Keratinocyte (primary cell): ENCODE results near the gene HOXB7. TPM values are rescaled to one million over a fixed set of nuclear protein-coding genes. Genes with fewer than 3 reads are reported as not detected.
A peak's percentile ranks its signal among the peaks of the same experiment; 100 is the strongest.

Experiments
- DNase-seq: peaks from one replicate; pipeline ENCODE4 v3.0.0-alpha.2; 2011; ENCODE audit warnings: low read depth, missing footprints, low spot score
- FAIRE-seq: peaks from 2 replicates; lab custom pipeline; 2011; peaks lifted over from hg19 to GRCh38; lab: Jason Lieb, UNC
- H2AFZ ChIP-seq: 2 replicates; pipeline ENCODE4 v1.6.0; 2012; ENCODE audit warnings: low read length, control low read depth, inconsistent platforms; ENCODE audit not compliant: control insufficient read depth
- H3K27ac ChIP-seq: 2 replicates; pipeline ENCODE4 v1.5.1; 2011; ENCODE audit warnings: low read length; ENCODE audit not compliant: control insufficient read depth, insufficient read depth
- H3K27me3 ChIP-seq: 3 replicates; pipeline ENCODE4 v1.6.0; 2011; ENCODE audit warnings: low read length; ENCODE audit not compliant: control insufficient read depth, insufficient read depth; ENCODE audit errors: extremely low read depth
- H3K36me3 ChIP-seq, 2 experiments: 2 replicates in 1 of 2; 3 replicates in 1 of 2; pipeline ENCODE4 v1.5.1; 2011; ENCODE audit warnings: low read length in 2 of 2, mild to moderate bottlenecking in 1 of 2; ENCODE audit not compliant: control insufficient read depth in 2 of 2, insufficient read depth in 2 of 2; ENCODE audit errors: extremely low read depth in 1 of 2
- H3K4me1 ChIP-seq: 3 replicates; pipeline ENCODE4 v1.5.1; 2011; ENCODE audit warnings: low read length; ENCODE audit not compliant: control insufficient read depth, insufficient read depth; ENCODE audit errors: extremely low read depth
- H3K4me2 ChIP-seq: 3 replicates; pipeline ENCODE4 v1.6.0; 2011; ENCODE audit warnings: low read depth, low read length; ENCODE audit not compliant: control insufficient read depth, insufficient read depth; ENCODE audit errors: extremely low read depth
- H3K4me3 ChIP-seq, 3 experiments: fragments of 200-600 bp in 1 of 3; sonication (generic) in 1 of 3; 2 replicates in 2 of 3; 3 replicates in 1 of 3; pipeline ENCODE4 v1.5.1; 2011 to 2016; ENCODE audit warnings: low read length in 3 of 3, mild to moderate bottlenecking in 3 of 3, control low read depth in 2 of 3, inconsistent platforms in 1 of 3, low read depth in 1 of 3, mixed read lengths in 1 of 3, mixed run types in 1 of 3, moderate library complexity in 1 of 3; ENCODE audit not compliant: control insufficient read depth in 2 of 3, insufficient read depth in 2 of 3; ENCODE audit errors: extremely low read depth in 1 of 3
- H3K79me2 ChIP-seq: 2 replicates; pipeline ENCODE4 v1.6.0; 2012; ENCODE audit warnings: low read length; ENCODE audit not compliant: control insufficient read depth, insufficient read depth
- H3K9ac ChIP-seq: 3 replicates; pipeline ENCODE4 v1.6.0; 2011; ENCODE audit warnings: low read length; ENCODE audit not compliant: control insufficient read depth, insufficient read depth; ENCODE audit errors: extremely low read depth
- H3K9me1 ChIP-seq: 3 replicates; pipeline ENCODE4 v1.6.0; 2011; ENCODE audit warnings: low read length; ENCODE audit not compliant: control insufficient read depth, insufficient read depth; ENCODE audit errors: extremely low read depth
- H3K9me3 ChIP-seq: 2 replicates; pipeline ENCODE4 v1.5.1; 2012; ENCODE audit warnings: low read depth, low read length; ENCODE audit not compliant: control insufficient read depth
- H4K20me1 ChIP-seq: 3 replicates; pipeline ENCODE4 v1.6.0; 2011; ENCODE audit warnings: low read length; ENCODE audit not compliant: control insufficient read depth, insufficient read depth; ENCODE audit errors: extremely low read depth
- CTCF ChIP-seq, 3 experiments: IDR thresholded peaks in 1 of 3; conservative IDR thresholded peaks in 1 of 3; optimal IDR thresholded peaks in 1 of 3; 2 replicates in 2 of 3; 3 replicates in 1 of 3; pipeline versions ENCODE3 to v1.5.1; 2011; ENCODE audit warnings: low read length in 3 of 3, mild to moderate bottlenecking in 3 of 3, moderate library complexity in 2 of 3, control low read depth in 1 of 3, inconsistent platforms in 1 of 3; ENCODE audit not compliant: insufficient read depth in 2 of 3; ENCODE audit errors: extremely low read depth in 1 of 3
- EZH2 ChIP-seq: IDR thresholded peaks from one replicate; pipeline ENCODE4 v1.6.1; 2012; ENCODE audit warnings: inconsistent platforms, mild to moderate bottlenecking, low read length, moderate library complexity
- dilution Hi-C: fragments of 300-500 bp; cut with MboI; formaldehyde crosslinking; loops from one replicate; pipeline ENCODE4 v1.7.0; 2020; ENCODE audit warnings: low sequenced_read_pairs; ENCODE audit not compliant: extremely low pct_ligation_motif_present
- polyA plus RNA-seq, 5 experiments: library from polyadenylated mRNA; depleted of rRNA in 3 of 5; stranded (reverse) in 3 of 5; stranded (forward) in 1 of 5; unstranded in 1 of 5; fragments of >200 nt; gene quantifications; 1 replicate in 1 of 5; 2 replicates in 3 of 5; 3 replicates in 1 of 5; pipeline versions ENCODE4 v1.2.1 to v1.2.3, GENCODE V29; 2011 to 2012; ENCODE audit warnings: missing spikeins in 2 of 5, low read depth in 1 of 5, low replicate concordance in 1 of 5

The HOXB7 gene
- polyA plus RNA-seq, 1 donor (not counting 4 experiments of a cell fraction or from before 2014, with no cell fraction given), result 1.0 TPM

- H3K9ac ChIP-seq, result peak overlapping the region; percentile 41
- H3K9me3 ChIP-seq, result no peaks in the 10 kb centered on the region
- H3K9me1 ChIP-seq, result no peaks in the 10 kb centered on the region
- H3K4me1 ChIP-seq, result peaks cover 25% of the 10 kb centered on the region
- H3K27ac ChIP-seq, result no peak overlapping the region
- peak overlapping the region; percentile 85 for H3K4me2 ChIP-seq
- dilution Hi-C loops, result no loop called here
- peaks cover 0 to 2% of the 10 kb centered on the region in 2 experiments for H3K36me3 ChIP-seq
- peaks cover 87% of the 10 kb centered on the region for H3K27me3 ChIP-seq
- no peaks in the 10 kb centered on the region for H3K79me2 ChIP-seq
- peak overlapping the region; percentile 58 to 66 (median 60) for H3K4me3 ChIP-seq
- no peak overlapping the region for H2AFZ ChIP-seq
- no peaks in the 10 kb centered on the region for H4K20me1 ChIP-seq
- DNase-seq (no peak), FAIRE-seq (peak; percentile 5)
- TF ChIP-seq CTCF (optimal IDR thresholded peaks at IDR 0.05 in 1 of 3, IDR thresholded peaks at IDR 0.05 in 1 of 3, conservative IDR thresholded peaks at IDR 0.05 in 1 of 3; ENCODE audit: extremely low read depth in 1 of 3, insufficient read depth in 2 of 3, low read length in 3 of 3) (no peak), EZH2 (peak; percentile 23)
Observed at GRCh38 chr17:48576479-48577309, 34.1 kb downstream of the HOXB7 start.

DNA sequence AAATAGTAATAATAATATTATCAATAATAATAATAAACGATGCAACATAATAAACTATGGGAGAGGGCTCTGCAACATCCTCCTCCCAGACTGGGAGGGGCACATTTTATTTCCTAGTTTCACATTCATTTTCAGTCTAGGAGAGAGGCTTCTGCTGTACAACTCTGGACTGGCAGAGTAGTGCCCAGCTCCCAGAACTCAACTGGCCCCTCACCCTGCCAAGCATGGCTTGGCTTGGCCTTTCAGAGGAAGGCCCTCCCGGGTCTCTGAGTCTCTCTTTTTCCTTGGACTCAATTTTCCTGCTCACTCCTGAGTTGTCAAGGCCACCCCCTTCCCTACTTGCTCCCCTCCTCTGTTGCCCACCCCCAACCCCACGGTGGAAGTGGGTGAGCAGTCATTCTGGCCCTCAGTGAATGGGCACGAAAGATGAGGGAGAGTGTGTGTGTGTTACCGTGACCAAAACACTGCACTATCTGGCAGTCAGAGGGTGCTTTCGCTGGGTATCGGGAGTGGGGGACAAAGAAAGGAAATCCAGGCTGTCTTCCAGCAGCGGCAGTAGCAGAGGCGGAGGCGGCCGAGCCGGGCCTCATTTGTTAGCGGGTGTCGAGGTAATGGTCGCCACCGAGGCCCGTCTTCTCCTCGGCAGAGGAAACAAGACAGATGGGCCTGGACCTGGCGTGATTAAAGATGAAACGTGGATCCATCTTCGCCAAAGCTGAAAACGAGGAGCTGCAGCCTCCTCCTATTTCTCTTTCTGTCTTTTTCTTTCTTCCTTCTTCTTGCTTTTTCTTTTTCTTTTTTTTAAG lies 34.9 kb downstream of the HOXB7 start:
- TF ChIP-seq EZH2 (peak; percentile 49), CTCF (optimal IDR thresholded peaks at IDR 0.05 in 1 of 3, IDR thresholded peaks at IDR 0.05 in 1 of 3, conservative IDR thresholded peaks at IDR 0.05 in 1 of 3; ENCODE audit: extremely low read depth in 1 of 3, insufficient read depth in 2 of 3, low read length in 3 of 3) (no peak)
- H3K27ac ChIP-seq, result no peak overlapping the region

More for the DNA sequence above, 34.9 kb downstream of the HOXB7 start:
- no peaks in the 10 kb centered on the region for H3K9me3 ChIP-seq
- H4K20me1 ChIP-seq, result no peaks in the 10 kb centered on the region
- no peak for DNase-seq
- peaks cover 0 to 2% of the 10 kb centered on the region in 2 experiments for H3K36me3 ChIP-seq
- H3K27me3 ChIP-seq, result peaks cover 87% of the 10 kb centered on the region
- H3K9ac ChIP-seq, result no peak overlapping the region
- H3K79me2 ChIP-seq, result no peaks in the 10 kb centered on the region
- no peaks in the 10 kb centered on the region for H3K9me1 ChIP-seq
- dilution Hi-C loops, result no loop called here
- H2AFZ ChIP-seq, result no peak overlapping the region
- peaks cover 25% of the 10 kb centered on the region for H3K4me1 ChIP-seq
- no peak overlapping the region for H3K4me2 ChIP-seq
- FAIRE-seq, result no peak
- H3K4me3 ChIP-seq, result no peak overlapping the region
